Stimulated activated CD8-positive, alpha-beta memory T cell treated with anti-CD3 and anti-CD28 coated beads, Interleukin-12 subunit alpha, Interleukin-12 subunit beta, amount 100 ng/mL, for 4 hours (primary cell): ENCODE results near the gene CINP.
"Not testable (repeated sequence)": the region's sequence is repeated elsewhere in the genome, so short reads cannot be mapped to it uniquely, and the experiment has no call there.

Experiments used
- DNase-seq: peaks from one replicate; pipeline ENCODE4 v3.0.0-alpha.2; 2020; ENCODE audit warnings: low read depth

Gene CINP

GRCh38 chr14:102320033-102320660 lies 42.5 kb downstream of the CINP start:
- peak; percentile 41 for DNase-seq

GRCh38 chr14:102319351-102320032 lies 43.2 kb downstream of the CINP start, which contains the start of gene ZNF839:
Gene ZNF839 (plus strand): TSS chr14:102319746. CDS start chr14:102319766, 20 bp downstream.
- DNase-seq, result peak; percentile 87

- no peak for DNase-seq
Observed at GRCh38 chr14:102318781-102319276, 43.9 kb downstream of the CINP start.

GRCh38 chr14:102317564-102318248 lies 45.0 kb downstream of the CINP start:
- DNase-seq, result no peak

GRCh38 chr14:102316743-102317563 lies 45.7 kb downstream of the CINP start:
- peak; percentile 92 for DNase-seq

- no peak for DNase-seq
Observed at GRCh38 chr14:102316338-102316742, 46.4 kb downstream of the CINP start.

- no peak for DNase-seq
Observed at GRCh38 chr14:102315121-102315520, 47.6 kb downstream of the CINP start.

GRCh38 chr14:102314242-102315011 lies 48.3 kb downstream of the CINP start:
- peak; percentile 66 for DNase-seq

- DNase-seq, result peak; percentile 96
Observed at GRCh38 chr14:102304611-102305506, 57.8 kb downstream of the CINP start, which contains the start of gene MOK. Gene MOK (minus strand): TSS chr14:102305164. CDS start chr14:102304968, 196 bp downstream.

GRCh38 chr14:102303664-102304063 lies 59.0 kb downstream of the CINP start:
- no peak for DNase-seq

GRCh38 chr14:102298303-102299070 lies 64.2 kb downstream of the CINP start:
- not testable (repeated sequence) for DNase-seq
